GM13977 (cell line): ENCODE measurements around the gene ADCY2.

Experiments
- DNase-seq: peaks from one replicate; pipeline ENCODE4 v3.0.0; 2012; ENCODE audit warnings: low spot score
- in situ Hi-C: fragments of 300-500 bp; cut with MboI; formaldehyde crosslinking; loops from one replicate; pipeline ENCODE4 v1.12.0; 2022; ENCODE audit warnings: low sequenced_read_pairs, low pct_unique_long_range_greater_than_20kb, mixed read lengths, inconsistent platforms; ENCODE audit not compliant: unreplicated experiment
- TF ChIP-seq, protein P1 (sequence below): IDR thresholded peaks from 2 replicates; pipeline ENCODE4 v1.5.1; 2012; ENCODE audit warnings: mild to moderate bottlenecking, control low read depth; ENCODE audit not compliant: insufficient read depth; ENCODE audit errors: extremely low read depth, missing control alignments

Gene ADCY2

DNA sequence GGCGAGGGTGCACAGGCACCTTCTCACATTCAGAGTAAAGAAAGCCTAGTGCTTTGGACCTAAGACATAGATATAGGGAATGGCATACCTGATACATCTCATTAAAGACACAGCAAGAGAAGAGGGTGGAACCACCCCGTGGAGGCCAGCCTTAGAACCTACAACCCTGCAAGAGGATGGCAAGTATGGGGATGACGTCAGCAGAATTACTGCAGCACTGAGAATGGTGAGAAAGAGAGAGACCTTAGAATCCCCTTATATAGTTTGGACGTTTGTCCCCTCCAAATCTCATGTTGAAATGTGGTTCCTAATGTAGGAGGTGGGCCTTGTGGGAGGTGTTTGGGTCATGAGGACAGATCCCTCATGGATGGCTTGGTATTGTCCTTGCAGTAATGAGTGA lies 28.2 kb upstream of the ADCY2 start:
- in situ Hi-C loops: no loop called here
- TF ChIP-seq, protein P1, sequence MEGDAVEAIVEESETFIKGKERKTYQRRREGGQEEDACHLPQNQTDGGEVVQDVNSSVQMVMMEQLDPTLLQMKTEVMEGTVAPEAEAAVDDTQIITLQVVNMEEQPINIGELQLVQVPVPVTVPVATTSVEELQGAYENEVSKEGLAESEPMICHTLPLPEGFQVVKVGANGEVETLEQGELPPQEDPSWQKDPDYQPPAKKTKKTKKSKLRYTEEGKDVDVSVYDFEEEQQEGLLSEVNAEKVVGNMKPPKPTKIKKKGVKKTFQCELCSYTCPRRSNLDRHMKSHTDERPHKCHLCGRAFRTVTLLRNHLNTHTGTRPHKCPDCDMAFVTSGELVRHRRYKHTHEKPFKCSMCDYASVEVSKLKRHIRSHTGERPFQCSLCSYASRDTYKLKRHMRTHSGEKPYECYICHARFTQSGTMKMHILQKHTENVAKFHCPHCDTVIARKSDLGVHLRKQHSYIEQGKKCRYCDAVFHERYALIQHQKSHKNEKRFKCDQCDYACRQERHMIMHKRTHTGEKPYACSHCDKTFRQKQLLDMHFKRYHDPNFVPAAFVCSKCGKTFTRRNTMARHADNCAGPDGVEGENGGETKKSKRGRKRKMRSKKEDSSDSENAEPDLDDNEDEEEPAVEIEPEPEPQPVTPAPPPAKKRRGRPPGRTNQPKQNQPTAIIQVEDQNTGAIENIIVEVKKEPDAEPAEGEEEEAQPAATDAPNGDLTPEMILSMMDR: no peak
- no peak for DNase-seq

DNA sequence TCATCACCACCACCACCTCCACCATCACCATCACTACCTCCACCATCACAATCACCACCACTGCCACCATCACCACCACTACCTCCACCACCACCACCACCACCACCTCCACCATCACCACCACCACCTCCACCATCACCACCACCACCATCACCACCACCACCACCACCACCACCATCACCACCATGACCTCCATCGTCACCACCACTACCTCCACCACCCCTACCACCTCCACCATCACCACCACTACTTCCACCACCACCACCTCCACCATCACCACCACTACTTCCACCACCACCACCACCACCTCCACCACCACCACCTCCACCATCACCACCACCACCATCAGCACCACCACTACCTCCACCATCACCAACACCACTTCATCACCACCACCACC lies 23.5 kb upstream of the ADCY2 start:
- TF ChIP-seq, protein P1: no peak
- in situ Hi-C loops: no loop called here
- no peak for DNase-seq

GRCh38 chr5:7374186-7374585 lies 21.8 kb upstream of the ADCY2 start:
- TF ChIP-seq, protein P1: no peak
- no peak for DNase-seq
- in situ Hi-C loops: no loop called here

- TF ChIP-seq, protein P1: no peak
- no peak for DNase-seq
- in situ Hi-C loops: no loop called here
These were observed 20.5 kb upstream of the ADCY2 start for GRCh38 chr5:7375457-7375856.

DNA sequence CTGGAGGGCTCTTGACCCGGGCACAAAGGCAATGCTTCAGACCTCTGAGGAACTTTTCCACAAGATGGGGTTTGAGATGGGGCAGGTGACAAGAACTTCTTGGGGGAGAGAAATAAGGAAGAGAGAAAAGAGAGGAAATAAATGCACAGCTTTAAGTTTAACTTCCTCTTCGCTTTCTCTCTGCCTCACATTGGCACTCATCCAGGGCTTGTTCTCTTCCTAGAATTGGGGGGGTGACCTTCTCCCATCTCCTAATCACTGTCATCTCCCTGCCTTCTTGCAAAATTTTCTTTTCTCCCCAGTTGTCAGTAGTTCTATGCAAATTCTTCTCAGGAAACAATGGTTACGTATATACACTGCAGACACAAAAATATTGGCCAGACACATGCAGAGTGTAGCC lies 19.1 kb upstream of the ADCY2 start:
- in situ Hi-C loops: no loop called here

DNA sequence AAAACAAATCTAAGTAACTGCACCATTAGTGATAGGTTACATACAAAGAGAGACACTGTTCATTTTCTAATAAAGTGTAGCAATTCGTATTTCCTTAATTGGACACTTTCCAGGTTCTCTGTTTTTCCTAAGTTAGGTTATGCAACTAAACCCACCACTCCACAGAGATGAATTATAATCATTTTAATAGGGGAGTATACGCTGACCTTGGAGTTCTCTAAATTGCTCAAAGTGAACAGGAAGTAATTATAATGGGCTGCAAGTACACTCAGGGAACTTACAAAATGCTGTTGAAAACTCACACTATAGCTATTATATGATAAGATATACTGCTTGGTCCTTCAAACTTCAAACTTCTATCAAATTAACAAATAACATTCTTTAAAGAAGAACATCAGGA lies 18.2 kb upstream of the ADCY2 start:
- TF ChIP-seq, protein P1: no peak
- in situ Hi-C loops: no loop called here
- DNase-seq: no peak

More for the DNA sequence above, 19.1 kb upstream of the ADCY2 start:
- no peak for DNase-seq
- TF ChIP-seq, protein P1: no peak

DNA sequence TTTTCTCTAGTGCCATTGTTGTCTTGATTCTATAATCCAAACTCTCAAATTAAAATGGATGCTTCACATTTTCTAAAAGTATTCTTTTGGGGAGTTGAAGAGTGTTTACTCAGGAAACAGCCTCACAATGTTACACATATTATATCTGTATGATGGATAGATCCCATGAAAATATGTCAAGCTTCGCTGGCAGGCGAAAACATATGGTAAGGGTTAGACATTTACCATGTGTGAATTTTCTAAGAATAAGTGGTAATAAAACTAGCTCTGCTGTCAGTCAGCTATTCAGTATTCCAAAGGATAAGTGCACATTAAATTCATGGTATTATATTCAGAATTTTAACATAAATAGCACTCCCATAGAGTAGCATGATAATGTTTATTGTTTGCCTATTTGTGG lies 13.3 kb upstream of the ADCY2 start:
- in situ Hi-C loops: no loop called here

More for the DNA sequence above, 13.3 kb upstream of the ADCY2 start:
- no peak for DNase-seq
- TF ChIP-seq, protein P1: no peak
